ENCODE data around the gene FOSL2.

The FOSL2 gene

DNA sequence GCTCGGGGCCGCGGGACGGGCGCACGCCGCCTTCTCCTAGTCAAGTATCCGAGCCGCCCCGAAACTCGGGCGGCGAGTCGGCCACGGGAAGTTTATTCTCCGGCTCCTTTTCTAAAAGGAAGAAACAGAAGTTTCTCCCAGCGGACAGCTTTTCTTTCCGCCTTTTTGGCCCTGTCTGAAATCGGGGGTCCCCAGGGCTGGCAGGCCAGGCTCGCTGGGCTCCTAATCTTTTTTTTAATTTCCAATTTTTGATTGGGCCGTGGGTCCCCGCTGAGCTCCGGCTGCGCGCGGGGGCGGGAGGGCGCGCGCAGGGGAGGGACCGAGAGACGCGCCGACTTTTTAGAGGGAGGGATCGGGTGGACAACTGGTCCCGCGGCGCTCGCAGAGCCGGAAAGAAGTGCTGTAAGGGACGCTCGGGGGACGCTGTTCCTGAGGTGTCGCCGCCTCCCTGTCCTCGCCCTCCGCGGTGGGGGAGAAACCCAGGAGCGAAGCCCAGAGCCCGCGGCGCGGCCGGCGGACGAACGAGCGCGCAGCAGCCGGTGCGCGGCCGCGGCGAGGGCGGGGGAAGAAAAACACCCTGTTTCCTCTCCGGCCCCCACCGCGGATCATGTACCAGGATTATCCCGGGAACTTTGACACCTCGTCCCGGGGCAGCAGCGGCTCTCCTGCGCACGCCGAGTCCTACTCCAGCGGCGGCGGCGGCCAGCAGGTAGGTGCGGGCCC is 617 bp downstream of the FOSL2 start:
- TF ChIP-seq Cebpa-rat (IDR thresholded peaks at IDR 0.05) = no peak
- Histone ChIP-seq H3K27ac (peak overlapping the region; percentile 91), H3K9me3 (no peaks in the 10 kb centered on the region)

DNA sequence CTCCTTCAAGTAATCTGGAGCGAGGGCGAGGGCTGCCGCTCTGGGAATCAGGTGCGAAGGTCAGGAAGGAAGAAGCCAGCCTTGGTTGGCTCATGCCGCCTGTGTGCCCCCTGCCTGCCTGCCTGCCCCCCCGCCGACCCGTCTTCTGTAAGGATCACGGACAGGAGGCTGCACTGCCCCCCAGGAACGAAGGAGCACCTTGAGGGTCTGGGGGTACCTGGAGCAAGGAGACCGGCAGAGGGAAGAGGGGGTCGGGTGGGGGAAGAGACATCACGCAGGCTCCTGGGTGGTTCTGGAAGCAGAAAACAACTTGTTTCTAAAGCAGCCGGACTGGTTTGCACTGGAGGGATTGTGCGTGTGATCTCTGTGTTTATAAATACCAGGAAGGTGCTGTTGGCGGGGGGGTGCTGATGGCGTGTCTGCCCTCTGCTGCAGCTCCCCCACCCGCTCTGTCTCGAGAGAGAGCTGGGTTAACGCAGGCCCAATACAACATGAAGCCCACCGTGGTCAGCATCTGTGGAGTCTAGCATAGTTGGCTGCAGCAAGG is 1.7 kb downstream of the FOSL2 start:
- H4K20me1 ChIP-seq = peaks cover 50% of the 10 kb centered on the region
- TF ChIP-seq Cebpa-rat (IDR thresholded peaks at IDR 0.05) = no peak
- H3K4me1 ChIP-seq = peaks cover 53% of the 10 kb centered on the region
- H3K9me3 ChIP-seq = no peaks in the 10 kb centered on the region
- peak overlapping the region; percentile 89 for H3K4me3 ChIP-seq
- H3K4me2 ChIP-seq = peak overlapping the region; percentile 97
- H3K36me3 ChIP-seq = 0 out of 2 replicates have a peak, but pooled peaks cover 9% of the 10 kb centered on the region
- peaks cover 22% of the 10 kb centered on the region; the same call in 1 of the 2 replicates for H3K27me3 ChIP-seq
- H3K27ac ChIP-seq = peak overlapping the region; percentile 56
- peak overlapping the region; percentile 76 for H3K9ac ChIP-seq

More for the DNA sequence above, 617 bp downstream of the FOSL2 start:
- H4K20me1 ChIP-seq = peaks cover 39% of the 10 kb centered on the region
- H3K36me3 ChIP-seq = 0 out of 2 replicates have a peak, but pooled peaks cover 3% of the 10 kb centered on the region
- peaks cover 52% of the 10 kb centered on the region for H3K4me1 ChIP-seq
- H3K27me3 ChIP-seq = peaks cover 22% of the 10 kb centered on the region; the same call in 1 of the 2 replicates
- H3K4me2 ChIP-seq = peak overlapping the region; percentile 97
- peak overlapping the region; percentile 89 for H3K4me3 ChIP-seq
- peak overlapping the region; percentile 80 for H3K9ac ChIP-seq

DNA sequence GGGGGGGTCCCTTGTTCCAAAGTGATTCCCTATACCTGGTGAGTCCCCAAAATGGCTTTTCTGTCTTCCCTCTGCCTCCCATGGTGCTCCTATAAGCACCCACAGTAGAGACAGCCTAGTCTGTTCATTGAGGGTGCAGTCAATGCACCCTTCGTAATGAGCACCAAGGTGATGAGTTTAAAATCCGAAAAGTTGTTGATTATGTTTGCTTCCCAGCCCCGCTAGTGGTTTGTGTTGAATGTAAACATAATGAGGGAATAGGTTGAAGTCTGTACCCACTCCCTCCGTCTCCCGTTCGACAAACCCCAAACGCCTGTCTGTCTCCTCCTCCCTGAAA is 2.3 kb downstream of the FOSL2 start:
- peaks cover 22% of the 10 kb centered on the region; the same call in 1 of the 2 replicates for H3K27me3 ChIP-seq
- peaks cover 47% of the 10 kb centered on the region for H3K4me1 ChIP-seq
- TF ChIP-seq Cebpa-rat (IDR thresholded peaks at IDR 0.05) = no peak
- H3K9me3 ChIP-seq = no peaks in the 10 kb centered on the region
- H3K36me3 ChIP-seq = 0 out of 2 replicates have a peak, but pooled peaks cover 9% of the 10 kb centered on the region
- H3K9ac ChIP-seq = peak overlapping the region; percentile 76
- peak overlapping the region; percentile 97 for H3K4me2 ChIP-seq
- peaks cover 56% of the 10 kb centered on the region for H4K20me1 ChIP-seq
- peak overlapping the region; percentile 56; the same call in 1 of the 2 replicates for H3K27ac ChIP-seq
- peak overlapping the region; percentile 89 for H3K4me3 ChIP-seq

DNA sequence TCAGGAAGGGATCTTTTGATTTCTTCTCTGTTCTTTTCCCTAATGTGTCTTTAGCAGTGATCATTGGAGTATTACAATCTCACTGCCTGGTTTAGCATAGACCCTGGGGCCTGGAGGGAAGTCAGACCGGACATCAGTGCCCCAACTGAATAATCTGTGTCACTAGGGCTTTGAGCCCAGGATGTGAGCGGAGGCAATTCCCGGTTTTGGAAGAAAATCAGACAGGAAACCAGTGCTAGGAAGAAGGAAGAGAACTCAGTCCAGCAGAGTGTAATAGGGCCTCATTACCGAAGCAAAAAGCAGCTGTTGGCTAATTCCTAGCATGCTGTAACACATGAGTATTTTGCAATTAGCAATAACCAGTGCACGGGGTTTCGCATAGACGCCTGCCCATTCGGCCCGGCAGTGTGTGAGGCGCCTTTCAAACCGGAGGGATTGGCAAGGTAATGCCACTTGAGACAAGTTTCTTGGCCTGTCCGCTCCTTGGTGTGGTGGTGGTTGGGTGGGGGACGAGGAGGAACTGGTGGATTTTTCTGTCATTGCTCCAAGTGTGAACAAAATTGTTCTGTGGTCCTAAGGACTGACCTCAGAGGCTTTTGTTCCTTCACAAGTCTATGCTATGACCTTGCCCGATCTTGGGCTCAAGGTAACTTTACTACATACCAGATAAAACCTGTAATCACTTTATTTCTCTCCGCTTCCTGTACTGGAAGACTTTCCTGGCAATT is 2.8 kb downstream of the FOSL2 start:
- H3K4me2 ChIP-seq = peak overlapping the region; percentile 97
- H3K27me3 ChIP-seq = peaks cover 22% of the 10 kb centered on the region; the same call in 1 of the 2 replicates
- H3K4me3 ChIP-seq = peak overlapping the region; percentile 89
- H3K9ac ChIP-seq = peak overlapping the region; percentile 76
- H4K20me1 ChIP-seq = peaks cover 61% of the 10 kb centered on the region
- H3K9me3 ChIP-seq = no peaks in the 10 kb centered on the region
- H3K4me1 ChIP-seq = peaks cover 44% of the 10 kb centered on the region
- peak overlapping the region; percentile 56 for H3K27ac ChIP-seq
- 0 out of 2 replicates have a peak, but pooled peaks cover 9% of the 10 kb centered on the region for H3K36me3 ChIP-seq
- 0 out of 2 replicates have a peak, but pooled peaks have one; percentile 17 for TF ChIP-seq Cebpa-rat (IDR thresholded peaks at IDR 0.05)

DNA sequence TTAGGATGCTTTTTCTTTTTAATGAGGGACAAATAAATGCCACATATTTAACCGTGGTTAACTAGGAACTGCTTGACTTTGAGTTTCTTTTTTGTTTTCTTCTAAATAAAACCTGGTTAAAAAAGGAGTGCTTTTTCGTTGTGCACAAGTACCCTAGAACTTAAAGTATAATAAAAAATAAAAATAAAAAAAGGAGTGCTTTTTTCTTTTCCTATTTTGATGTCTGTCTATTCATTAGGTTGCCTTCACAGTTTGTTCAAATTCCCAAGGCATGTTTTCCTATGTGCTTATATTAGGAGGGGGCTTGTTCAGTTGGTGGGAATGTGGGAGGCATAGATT is 4.4 kb downstream of the FOSL2 start:
- H3K4me2 ChIP-seq = peak overlapping the region; percentile 97

DNA sequence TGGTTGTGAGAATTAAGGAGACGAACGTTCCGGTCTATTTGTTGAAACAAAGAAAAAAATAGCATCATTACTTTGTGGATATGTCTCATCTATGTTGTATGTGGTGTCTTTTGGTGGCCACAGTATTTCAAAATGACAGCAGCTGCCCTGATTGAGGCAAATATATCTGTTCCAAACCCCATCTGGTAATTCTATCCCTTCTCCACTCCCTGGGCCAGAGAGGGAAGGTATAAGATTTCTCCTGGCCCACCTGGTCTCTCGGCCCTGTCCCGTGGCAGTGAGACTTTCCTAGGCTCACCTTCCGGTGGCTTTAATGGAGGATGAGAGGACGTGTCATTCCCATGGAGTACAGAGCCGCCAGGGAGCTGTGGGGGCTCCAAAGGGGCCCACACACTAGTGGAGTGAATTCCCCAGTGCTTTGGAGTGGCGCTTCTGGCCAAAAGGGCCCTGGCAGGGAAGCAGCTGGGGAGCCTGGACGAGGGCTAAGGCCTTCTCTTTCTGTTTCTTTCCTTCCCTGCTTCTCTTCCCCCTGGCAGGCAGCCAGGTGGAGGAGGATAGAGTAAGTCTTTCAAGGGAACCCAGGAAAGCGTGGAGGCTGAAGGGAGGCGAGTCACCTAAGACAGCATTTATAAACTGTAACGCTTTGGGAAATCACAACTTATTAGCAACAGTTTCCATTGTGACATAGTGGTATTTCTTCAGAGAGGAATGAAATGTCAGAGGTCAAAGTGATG is 5.6 kb downstream of the FOSL2 start:
- H3K36me3 ChIP-seq = peaks cover 23% of the 10 kb centered on the region; the same call in 1 of the 2 replicates
- peaks cover 51% of the 10 kb centered on the region for H3K4me1 ChIP-seq
- H4K20me1 ChIP-seq = peaks cover 89% of the 10 kb centered on the region
- H3K4me2 ChIP-seq = no peak overlapping the region
- 0 out of 2 replicates have a peak overlapping the region, but pooled peaks have one; percentile 15 for H3K27ac ChIP-seq
- no peak for TF ChIP-seq Cebpa-rat (IDR thresholded peaks at IDR 0.05)
- 0 out of 2 replicates have a peak overlapping the region, but pooled peaks have one; percentile 7 for H3K9ac ChIP-seq
- H3K4me3 ChIP-seq = no peak overlapping the region
- no peaks in the 10 kb centered on the region for H3K9me3 ChIP-seq
- H3K27me3 ChIP-seq = peaks cover 22% of the 10 kb centered on the region; the same call in 1 of the 2 replicates

More for the DNA sequence above, 4.4 kb downstream of the FOSL2 start:
- no peak overlapping the region for H3K4me3 ChIP-seq
- H3K4me1 ChIP-seq = peaks cover 38% of the 10 kb centered on the region
- no peaks in the 10 kb centered on the region for H3K9me3 ChIP-seq
- no peak overlapping the region for H3K27ac ChIP-seq
- H4K20me1 ChIP-seq = peaks cover 76% of the 10 kb centered on the region
- peaks cover 22% of the 10 kb centered on the region; the same call in 1 of the 2 replicates for H3K27me3 ChIP-seq
- no peak for TF ChIP-seq Cebpa-rat (IDR thresholded peaks at IDR 0.05)
- no peak overlapping the region for H3K9ac ChIP-seq
- H3K36me3 ChIP-seq = 0 out of 2 replicates have a peak, but pooled peaks cover 15% of the 10 kb centered on the region

DNA sequence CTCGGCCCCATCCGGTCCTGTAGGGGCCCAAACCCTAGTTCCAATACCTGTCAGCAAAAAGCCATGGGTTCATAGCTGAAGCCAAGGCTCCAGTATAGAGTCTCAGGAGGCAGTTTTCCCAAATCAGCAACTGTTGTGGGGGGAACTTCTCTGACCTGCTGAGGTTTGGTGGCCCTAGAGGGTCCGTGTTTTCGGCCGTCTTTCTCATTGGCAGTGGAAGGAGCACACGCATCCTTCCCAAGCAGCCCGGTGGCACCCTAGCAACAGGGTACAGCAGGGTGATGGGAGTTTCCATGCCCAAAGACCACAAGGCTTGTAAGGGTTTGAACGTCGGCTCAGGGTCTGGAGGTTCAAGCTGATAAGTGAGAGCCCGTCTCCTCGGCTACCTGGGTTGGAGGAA is 6.6 kb downstream of the FOSL2 start:
- no peak overlapping the region for H3K9ac ChIP-seq
- peaks cover 15% of the 10 kb centered on the region; the same call in 1 of the 2 replicates for H3K27me3 ChIP-seq
- TF ChIP-seq Cebpa-rat (IDR thresholded peaks at IDR 0.05) = no peak
- peaks cover 33% of the 10 kb centered on the region for H3K36me3 ChIP-seq
- no peak overlapping the region for H3K27ac ChIP-seq
- H4K20me1 ChIP-seq = peaks cover 96% of the 10 kb centered on the region
- H3K4me2 ChIP-seq = no peak overlapping the region
- H3K4me1 ChIP-seq = peaks cover 54% of the 10 kb centered on the region
- no peaks in the 10 kb centered on the region for H3K9me3 ChIP-seq
- H3K4me3 ChIP-seq = no peak overlapping the region

DNA sequence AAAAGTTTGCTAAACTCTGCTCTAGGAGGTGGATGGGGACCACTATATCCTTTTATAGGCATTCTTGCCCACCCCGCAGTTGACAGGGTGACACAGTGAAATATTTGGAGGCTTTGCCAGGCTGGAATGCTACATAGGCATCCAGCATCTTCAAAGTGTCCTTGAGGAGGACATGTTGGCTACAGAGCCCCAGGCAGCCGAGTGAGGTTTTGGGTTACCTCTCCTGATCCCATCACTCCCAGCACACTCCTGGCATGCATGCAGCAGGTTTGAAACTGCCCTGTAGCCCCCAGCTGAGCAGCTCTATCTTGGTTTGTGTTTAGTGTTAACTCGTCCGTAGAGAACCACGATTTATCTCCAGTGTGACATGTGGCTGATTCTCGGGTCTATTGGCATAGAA is 7.3 kb downstream of the FOSL2 start:
- Histone ChIP-seq H3K9me3 (no peaks in the 10 kb centered on the region), H3K27ac (no peak overlapping the region), H3K27me3 (peaks cover 8% of the 10 kb centered on the region; the same call in 1 of the 2 replicates), H4K20me1 (peaks cover 90% of the 10 kb centered on the region), H3K4me3 (no peak overlapping the region), H3K4me2 (no peak overlapping the region), H3K36me3 (peaks cover 40% of the 10 kb centered on the region), H3K9ac (no peak overlapping the region), H3K4me1 (peaks cover 48% of the 10 kb centered on the region)
- TF ChIP-seq Cebpa-rat (IDR thresholded peaks at IDR 0.05) = no peak

DNA sequence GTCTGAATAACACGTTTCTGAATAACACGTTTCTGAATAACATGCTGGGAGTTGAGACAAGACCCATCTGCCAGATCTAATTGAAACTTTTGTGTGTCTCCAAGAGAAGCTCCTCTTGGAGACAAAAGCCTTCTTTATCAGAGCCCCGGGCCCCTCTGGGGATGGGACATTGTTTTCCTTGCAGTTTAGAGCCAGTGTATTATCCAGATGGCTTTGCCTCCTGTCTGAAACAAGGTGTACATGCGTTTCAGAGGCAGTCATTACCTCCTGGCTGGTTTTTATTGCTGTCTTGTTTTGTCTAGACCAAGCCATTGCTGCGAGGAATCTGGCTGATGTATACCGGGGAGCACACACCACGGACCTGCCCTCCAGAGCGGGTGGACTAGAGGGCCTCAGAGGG is 7.8 kb downstream of the FOSL2 start:
- Histone ChIP-seq H4K20me1 (peaks cover 85% of the 10 kb centered on the region), H3K27ac (no peak overlapping the region), H3K9ac (no peak overlapping the region), H3K4me2 (no peak overlapping the region), H3K9me3 (no peaks in the 10 kb centered on the region), H3K36me3 (peaks cover 44% of the 10 kb centered on the region), H3K4me3 (no peak overlapping the region), H3K27me3 (peaks cover 3% of the 10 kb centered on the region; the same call in 1 of the 2 replicates), H3K4me1 (peaks cover 43% of the 10 kb centered on the region)
- no peak for TF ChIP-seq Cebpa-rat (IDR thresholded peaks at IDR 0.05)
